Activated naive CD8-positive, alpha-beta T cell treated with anti-CD3 and anti-CD28 coated beads, Interleukin-2, amount 10 ng/mL, durations not matched to agents 7 days and 5 days (primary cell): ENCODE measurements around the gene ZNF622. TPM values are rescaled to one million over a fixed set of nuclear protein-coding genes. Genes with fewer than 3 reads are reported as not detected.
"Not testable (repeated sequence)": the region's sequence is repeated elsewhere in the genome, so short reads cannot be mapped to it uniquely, and the experiment has no call there.

Experiments used
- ATAC-seq: fragments of 150-1000 bp; cut with Tn5 transposase; one replicate; pipeline ENCODE4 v1.10.0; 2021; ENCODE audit warnings: low read depth, moderate library complexity
- POLR2A ChIA-PET: fragments of 350-600 bp; sonication (Branson Sonifier 250); formaldehyde crosslinking; loops from one replicate; lab custom pipeline; 2021; ENCODE audit warnings: antibody characterized with exemption; lab: Charles Lee
- DNase-seq: peaks from one replicate; pipeline ENCODE4 v3.0.0; 2021
- H3K27ac Mint-ChIP-seq: one replicate; pipeline ENCODE4 v1.8.0; 2022; ENCODE audit warnings: mild to moderate bottlenecking, mixed read lengths
- H3K27me3 Mint-ChIP-seq: one replicate; pipeline ENCODE4 v1.8.0; 2022; ENCODE audit warnings: mild to moderate bottlenecking, moderate library complexity, mixed read lengths
- H3K36me3 Mint-ChIP-seq: one replicate; pipeline ENCODE4 v1.8.0; 2021; ENCODE audit warnings: mild to moderate bottlenecking, mixed read lengths
- H3K4me1 Mint-ChIP-seq: one replicate; pipeline ENCODE4 v1.8.0; 2021; ENCODE audit warnings: mixed read lengths
- H3K4me3 Mint-ChIP-seq: one replicate; pipeline ENCODE4 v1.8.0; 2022; ENCODE audit warnings: mild to moderate bottlenecking, moderate library complexity, mixed read lengths
- H3K9me3 Mint-ChIP-seq: one replicate; pipeline ENCODE4 v1.8.0; 2021; ENCODE audit warnings: mixed read lengths
- total RNA-seq, 2 experiments: library from RNA; stranded (reverse); gene quantifications; one replicate each; pipeline ENCODE4 v1.2.3, GENCODE V29; 2021

ZNF622 gene
- total RNA-seq, 2 experiments from 2014 or later = 30.7 to 36.0 TPM

GRCh38 chr5:16437977-16438376 lies 27.6 kb downstream of the ZNF622 start:
- H3K36me3 Mint-ChIP-seq = peaks cover 3% of the 10 kb centered on the region
- DNase-seq (no peak), ATAC-seq (no peak)
- no peak overlapping the region for H3K27ac Mint-ChIP-seq
- POLR2A ChIA-PET = no interaction called here
- no peaks in the 10 kb centered on the region for H3K4me1 Mint-ChIP-seq
- H3K4me3 Mint-ChIP-seq = no peak overlapping the region
- H3K9me3 Mint-ChIP-seq = no peaks in the 10 kb centered on the region
- H3K27me3 Mint-ChIP-seq = peaks cover 6% of the 10 kb centered on the region

GRCh38 chr5:16436065-16436682 lies 29.4 kb downstream of the ZNF622 start:
- POLR2A ChIA-PET, H3K27me3 Mint-ChIP-seq: not testable (repeated sequence)

DNA sequence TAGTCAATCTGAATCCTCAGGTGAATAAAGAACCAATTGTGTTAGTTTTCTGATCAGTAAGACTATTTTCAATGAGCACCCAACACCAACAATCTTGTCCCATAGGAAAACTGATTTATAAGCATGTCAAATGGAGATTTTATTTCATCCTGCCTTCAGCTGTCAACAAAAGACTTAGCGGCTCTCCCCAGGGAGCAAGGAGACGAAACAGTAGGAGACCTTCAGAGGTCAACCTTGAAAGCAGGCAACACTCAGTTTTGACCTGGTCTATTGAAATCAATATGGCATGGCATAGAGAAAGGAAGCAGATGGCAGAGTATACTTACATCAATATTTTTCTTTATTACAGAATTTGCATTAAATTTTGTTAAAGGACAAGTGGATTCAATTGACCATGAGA lies 34.1 kb downstream of the ZNF622 start:
- DNase-seq (no peak), ATAC-seq (no peak)
- POLR2A ChIA-PET = no interaction called here
- Mint-ChIP-seq H3K9me3 (no peaks in the 10 kb centered on the region), H3K4me3 (no peak overlapping the region), H3K4me1 (no peaks in the 10 kb centered on the region), H3K27me3 (peaks cover 12% of the 10 kb centered on the region), H3K27ac (no peak overlapping the region), H3K36me3 (no peaks in the 10 kb centered on the region)

More at GRCh38 chr5:16436065-16436682, 29.4 kb downstream of the ZNF622 start:
- H3K4me1 Mint-ChIP-seq, H3K9me3 Mint-ChIP-seq, ATAC-seq, H3K27ac Mint-ChIP-seq, H3K4me3 Mint-ChIP-seq, H3K36me3 Mint-ChIP-seq, DNase-seq: not testable (repeated sequence)

DNA sequence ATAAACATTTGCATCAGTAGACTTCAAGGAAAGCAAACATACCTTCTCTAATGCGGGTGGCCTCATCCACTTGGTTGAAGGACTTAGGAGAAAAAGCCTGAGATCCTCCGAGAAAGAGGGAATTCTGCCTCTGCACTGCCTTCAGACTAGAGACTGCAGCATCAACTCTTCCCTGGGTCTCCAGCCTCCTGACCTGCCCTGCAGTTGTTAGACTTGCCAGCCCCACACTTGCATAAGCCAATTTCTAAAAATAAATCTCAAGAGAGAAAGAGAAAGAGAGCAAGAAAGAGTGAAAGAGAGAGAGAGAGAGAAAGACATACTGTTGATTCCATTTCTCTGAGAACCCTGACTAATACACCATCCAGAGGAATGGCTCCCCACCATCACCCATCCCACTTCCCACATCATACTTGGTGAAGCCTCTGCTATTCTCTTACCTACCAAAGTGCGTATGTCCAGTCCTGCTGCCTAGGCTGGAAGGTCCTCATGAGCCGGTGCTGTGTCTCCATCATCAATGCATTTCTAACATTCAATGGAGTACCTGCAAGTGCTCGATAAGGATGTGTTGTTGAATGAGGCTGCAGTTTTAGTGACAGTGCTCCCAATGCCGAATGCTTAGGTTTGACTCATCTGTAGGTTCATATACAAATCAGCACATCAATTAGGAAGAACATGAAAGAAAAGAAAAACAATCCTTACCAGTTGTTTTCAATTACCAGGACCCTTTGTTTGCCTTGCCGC lies 35.1 kb downstream of the ZNF622 start:
- no peaks in the 10 kb centered on the region for H3K9me3 Mint-ChIP-seq
- no peak overlapping the region for H3K4me3 Mint-ChIP-seq
- DNase-seq = no peak
- POLR2A ChIA-PET = no interaction called here
- no peaks in the 10 kb centered on the region for H3K36me3 Mint-ChIP-seq
- no peaks in the 10 kb centered on the region for H3K4me1 Mint-ChIP-seq
- H3K27me3 Mint-ChIP-seq = peaks cover 12% of the 10 kb centered on the region
- no peak for ATAC-seq
- H3K27ac Mint-ChIP-seq = no peak overlapping the region

- Mint-ChIP-seq H3K27me3 (peaks cover 7% of the 10 kb centered on the region), H3K4me1 (no peaks in the 10 kb centered on the region), H3K4me3 (no peak overlapping the region), H3K36me3 (no peaks in the 10 kb centered on the region), H3K27ac (no peak overlapping the region), H3K9me3 (no peaks in the 10 kb centered on the region)
- DNase-seq = no peak
- POLR2A ChIA-PET = no interaction called here
- ATAC-seq = no peak
Measured at GRCh38 chr5:16428359-16428758, 37.2 kb downstream of the ZNF622 start.

GRCh38 chr5:16427587-16427986 lies 38.0 kb downstream of the ZNF622 start:
- POLR2A ChIA-PET = no interaction called here
- DNase-seq (no peak), ATAC-seq (no peak)
- no peaks in the 10 kb centered on the region for H3K4me1 Mint-ChIP-seq
- peaks cover 7% of the 10 kb centered on the region for H3K27me3 Mint-ChIP-seq
- no peaks in the 10 kb centered on the region for H3K9me3 Mint-ChIP-seq
- H3K36me3 Mint-ChIP-seq = no peaks in the 10 kb centered on the region
- no peak overlapping the region for H3K4me3 Mint-ChIP-seq
- H3K27ac Mint-ChIP-seq = no peak overlapping the region

DNA sequence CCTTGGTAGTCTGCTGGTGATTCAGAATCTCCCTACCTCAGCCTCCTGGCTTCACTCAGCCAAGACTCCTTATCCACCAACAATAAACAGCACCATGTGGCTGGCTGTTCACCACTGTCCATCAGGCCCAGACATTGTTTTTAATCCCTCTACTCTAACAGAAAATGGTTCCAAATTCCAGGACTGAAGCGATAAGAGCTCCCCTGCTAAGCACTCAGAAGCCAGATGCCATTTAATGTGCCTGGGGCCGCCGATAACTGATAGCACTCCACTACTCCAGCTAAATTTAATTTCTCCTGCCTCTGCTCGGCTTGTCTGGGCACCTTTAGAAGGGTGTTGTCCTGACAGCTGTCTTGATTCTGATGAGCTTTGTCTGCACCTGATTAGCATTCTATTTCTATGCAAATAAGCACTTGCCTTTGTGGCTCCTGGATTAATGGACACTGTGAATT lies 47.1 kb downstream of the ZNF622 start:
- no peak overlapping the region for H3K4me3 Mint-ChIP-seq
- no peak for ATAC-seq
- H3K27ac Mint-ChIP-seq = no peak overlapping the region
- DNase-seq = no peak
- H3K9me3 Mint-ChIP-seq = no peaks in the 10 kb centered on the region
- no peaks in the 10 kb centered on the region for H3K36me3 Mint-ChIP-seq
- POLR2A ChIA-PET = no interaction called here
- H3K4me1 Mint-ChIP-seq = no peaks in the 10 kb centered on the region
- H3K27me3 Mint-ChIP-seq = no peaks in the 10 kb centered on the region

DNA sequence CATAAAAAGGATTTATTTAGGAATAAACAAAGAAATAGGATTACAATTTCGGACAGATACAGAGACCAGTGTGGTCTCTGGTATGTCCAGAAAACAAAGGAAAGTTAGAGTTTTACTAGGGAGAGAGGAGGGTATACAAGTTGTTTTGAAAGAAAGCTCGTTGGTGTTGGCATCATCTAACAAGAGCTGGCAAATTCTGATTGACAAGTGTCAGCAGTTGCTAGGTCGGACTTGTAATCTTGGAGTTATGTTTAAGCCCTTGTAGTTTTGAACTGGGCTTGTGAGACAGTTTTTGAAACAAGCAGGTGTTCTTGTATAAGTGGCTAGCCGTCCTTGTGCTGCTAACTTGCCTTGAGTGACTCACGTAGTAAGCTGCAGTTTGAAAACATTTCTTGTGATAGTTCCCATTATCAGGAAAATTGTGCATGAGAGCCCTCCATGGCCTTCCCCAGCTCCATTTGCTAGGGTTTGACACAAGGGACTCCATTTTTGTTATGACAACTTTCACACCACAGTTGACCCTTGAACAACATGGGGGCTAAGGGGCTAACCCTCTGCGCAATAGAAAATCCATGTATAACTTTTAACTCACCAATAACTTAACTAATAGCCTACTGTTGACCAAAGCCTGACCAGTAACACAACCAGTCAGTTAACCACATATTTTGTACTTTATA lies 48.1 kb downstream of the ZNF622 start:
- ATAC-seq (no peak), DNase-seq (no peak)
- no peak overlapping the region for H3K4me3 Mint-ChIP-seq
- no peaks in the 10 kb centered on the region for H3K27me3 Mint-ChIP-seq
- no peaks in the 10 kb centered on the region for H3K4me1 Mint-ChIP-seq
- H3K27ac Mint-ChIP-seq = no peak overlapping the region
- no peaks in the 10 kb centered on the region for H3K9me3 Mint-ChIP-seq
- POLR2A ChIA-PET = no interaction called here
- no peaks in the 10 kb centered on the region for H3K36me3 Mint-ChIP-seq

DNA sequence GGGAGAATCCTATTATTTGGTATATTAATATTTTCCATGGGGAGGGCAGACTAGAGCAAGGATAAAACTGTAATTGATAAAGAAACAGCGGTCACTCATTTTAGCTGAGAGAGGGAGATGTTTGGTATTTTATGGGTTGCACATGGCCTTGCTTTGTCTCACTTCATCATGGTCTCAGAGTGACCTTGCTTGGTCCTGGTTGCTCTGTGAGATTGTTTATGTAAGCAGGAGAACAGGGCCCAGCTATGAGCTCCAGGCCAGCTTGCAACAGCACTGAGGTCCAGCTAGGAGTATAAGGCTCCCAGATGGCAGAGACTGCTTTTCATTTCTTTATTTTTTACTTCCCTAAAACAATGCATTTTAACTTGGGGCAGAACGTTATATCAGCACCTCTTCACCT lies 50.7 kb downstream of the ZNF622 start:
- H3K27me3 Mint-ChIP-seq = no peaks in the 10 kb centered on the region
- no peak overlapping the region for H3K27ac Mint-ChIP-seq
- DNase-seq (no peak), ATAC-seq (no peak)
- no peak overlapping the region for H3K4me3 Mint-ChIP-seq
- H3K36me3 Mint-ChIP-seq = no peaks in the 10 kb centered on the region
- no peaks in the 10 kb centered on the region for H3K4me1 Mint-ChIP-seq
- POLR2A ChIA-PET = no interaction called here
- H3K9me3 Mint-ChIP-seq = no peaks in the 10 kb centered on the region

- no peaks in the 10 kb centered on the region for H3K4me1 Mint-ChIP-seq
- H3K27ac Mint-ChIP-seq = no peak overlapping the region
- ATAC-seq (no peak), DNase-seq (no peak)
- H3K9me3 Mint-ChIP-seq = no peaks in the 10 kb centered on the region
- H3K4me3 Mint-ChIP-seq = no peak overlapping the region
- POLR2A ChIA-PET = no interaction called here
- no peaks in the 10 kb centered on the region for H3K36me3 Mint-ChIP-seq
- H3K27me3 Mint-ChIP-seq = no peaks in the 10 kb centered on the region
Measured at GRCh38 chr5:16413166-16413860, 52.3 kb downstream of the ZNF622 start.

DNA sequence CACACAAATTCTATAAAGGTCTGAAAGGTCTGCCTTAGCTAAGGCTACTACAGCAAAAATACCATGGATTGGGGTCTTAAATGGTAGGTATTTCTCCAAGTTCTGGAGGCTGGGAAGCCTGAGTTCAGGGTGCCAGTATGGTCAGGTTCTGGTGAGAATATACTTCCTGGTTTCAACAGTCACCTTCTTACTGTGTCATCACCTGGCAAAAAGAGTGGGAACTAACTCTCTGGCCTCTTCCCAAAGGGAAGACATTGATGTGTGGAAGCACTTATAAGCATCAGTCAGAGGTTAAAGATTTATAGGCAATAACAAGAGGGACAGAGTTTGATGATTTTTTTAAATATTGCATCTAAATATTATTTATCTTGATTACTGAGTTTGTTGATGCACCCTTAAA lies 53.0 kb downstream of the ZNF622 start:
- POLR2A ChIA-PET = no interaction called here
- H3K27ac Mint-ChIP-seq = no peak overlapping the region

GRCh38 chr5:16411741-16412455 lies 53.7 kb downstream of the ZNF622 start:
- Mint-ChIP-seq H3K36me3 (no peaks in the 10 kb centered on the region), H3K27me3 (no peaks in the 10 kb centered on the region), H3K9me3 (no peaks in the 10 kb centered on the region), H3K27ac (no peak overlapping the region), H3K4me3 (no peak overlapping the region), H3K4me1 (no peaks in the 10 kb centered on the region)
- POLR2A ChIA-PET = no interaction called here
- DNase-seq (no peak), ATAC-seq (no peak)

More for the DNA sequence above, 53.0 kb downstream of the ZNF622 start:
- H3K36me3 Mint-ChIP-seq = no peaks in the 10 kb centered on the region
- H3K4me3 Mint-ChIP-seq = no peak overlapping the region
- DNase-seq (no peak), ATAC-seq (no peak)
- no peaks in the 10 kb centered on the region for H3K27me3 Mint-ChIP-seq
- H3K4me1 Mint-ChIP-seq = no peaks in the 10 kb centered on the region
- H3K9me3 Mint-ChIP-seq = no peaks in the 10 kb centered on the region

DNA sequence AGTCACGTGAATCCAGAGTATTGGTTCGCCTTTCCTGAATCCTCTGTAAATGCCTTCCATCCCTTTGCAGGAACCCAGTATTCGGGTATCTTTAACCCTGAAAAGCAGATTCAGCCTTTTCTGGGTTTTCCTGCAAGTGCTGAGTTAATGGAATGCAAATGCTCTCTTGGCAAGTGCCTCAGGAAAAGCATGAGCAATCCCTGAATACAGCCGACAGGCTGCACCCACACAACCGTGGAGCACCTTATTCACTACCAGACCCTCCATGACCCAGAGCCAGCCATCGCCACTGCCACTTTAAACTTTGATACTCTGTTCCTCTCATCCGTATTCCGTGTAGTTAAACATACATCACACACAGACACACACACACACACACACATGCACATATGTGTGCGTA lies 54.4 kb downstream of the ZNF622 start:
- H3K9me3 Mint-ChIP-seq = no peaks in the 10 kb centered on the region
- no peak overlapping the region for H3K27ac Mint-ChIP-seq
- no peaks in the 10 kb centered on the region for H3K36me3 Mint-ChIP-seq
- DNase-seq (no peak), ATAC-seq (no peak)
- H3K4me3 Mint-ChIP-seq = no peak overlapping the region
- H3K27me3 Mint-ChIP-seq = no peaks in the 10 kb centered on the region
- no peaks in the 10 kb centered on the region for H3K4me1 Mint-ChIP-seq
- POLR2A ChIA-PET = no interaction called here
